Measurements from ENCODE around the gene ARID3A. TPM values are rescaled to one million over a fixed set of nuclear protein-coding genes. Genes with fewer than 3 reads are reported as not detected.
"Not testable (repeated sequence)": the region's sequence is repeated elsewhere in the genome, so short reads cannot be mapped to it uniquely, and the experiment has no call there.

ARID3A gene
- 1 to 10 TPM; 1.0 to 1.7 (median 1.4) TPM for polyA plus RNA-seq

GRCh38 chr19:925526-926322 lies at the start of gene ARID3A:
Gene ARID3A, plus strand, starts transcription at chr19:926035. Its CDS starts 3,494 bp downstream, at chr19:929529.
- Mint-ChIP-seq H3K9me3 (no peaks in the 10 kb centered on the region), H3K36me3 (no peaks in the 10 kb centered on the region), H3K27ac (peak within 1 kb of the TSS; percentile 57 to 85 (median 73)), H3K27me3 (ENCODE audit: low read depth in 3 of 3) (peaks cover 3 to 13% (median 5%) of the 10 kb centered on the region in 3 donors), H3K4me3 (peak within 1 kb of the TSS; percentile 79 to 85 (median 85)), H3K4me1 (peaks cover 15 to 17% of the 10 kb centered on the region in 2 donors)
- peak; percentile 77 to 81 (median 80) for DNase-seq

GRCh38 chr19:876089-876488 lies 49.7 kb upstream of the ARID3A start:
- Mint-ChIP-seq H3K4me1 (peaks cover 0 to 13% of the 10 kb centered on the region in 2 donors), H3K27me3 (ENCODE audit: low read depth in 3 of 3) (peaks cover 2 to 9% (median 6%) of the 10 kb centered on the region in 3 donors), H3K36me3 (peaks cover 0 to 9% (median 0%) of the 10 kb centered on the region in 3 donors), H3K9me3 (no peaks in the 10 kb centered on the region), H3K27ac (no peak overlapping the region), H3K4me3 (no peak overlapping the region)
- DNase-seq = no peak

GRCh38 chr19:876780-877314 lies 49.0 kb upstream of the ARID3A start:
- H3K9me3 Mint-ChIP-seq = no peaks in the 10 kb centered on the region
- DNase-seq = no peak
- H3K36me3 Mint-ChIP-seq = peaks cover 0 to 9% (median 0%) of the 10 kb centered on the region in 3 donors
- H3K4me3 Mint-ChIP-seq = no peak overlapping the region
- H3K27ac Mint-ChIP-seq = no peak overlapping the region
- H3K4me1 Mint-ChIP-seq = peaks cover 0 to 13% of the 10 kb centered on the region in 2 donors
- H3K27me3 Mint-ChIP-seq (ENCODE audit: low read depth in 3 of 3) = peaks cover 0 to 7% (median 5%) of the 10 kb centered on the region in 3 donors

GRCh38 chr19:877992-878660 lies 47.7 kb upstream of the ARID3A start:
- H3K4me1 Mint-ChIP-seq; H3K4me3 Mint-ChIP-seq; H3K27ac Mint-ChIP-seq; H3K9me3 Mint-ChIP-seq; DNase-seq; H3K27me3 Mint-ChIP-seq (ENCODE audit: low read depth in 3 of 3); H3K36me3 Mint-ChIP-seq: not testable (repeated sequence)

GRCh38 chr19:878751-879561 lies 46.9 kb upstream of the ARID3A start:
- H3K36me3 Mint-ChIP-seq; H3K27me3 Mint-ChIP-seq (ENCODE audit: low read depth in 3 of 3); H3K9me3 Mint-ChIP-seq; DNase-seq; H3K4me1 Mint-ChIP-seq; H3K4me3 Mint-ChIP-seq: not testable (repeated sequence)
- peak overlapping the region in 1 of 6 donors; percentile 69 for H3K27ac Mint-ChIP-seq

GRCh38 chr19:879711-880438 lies 46.0 kb upstream of the ARID3A start:
- no peaks in the 10 kb centered on the region for H3K4me1 Mint-ChIP-seq
- no peak overlapping the region for H3K4me3 Mint-ChIP-seq
- no peaks in the 10 kb centered on the region for H3K9me3 Mint-ChIP-seq
- H3K27me3 Mint-ChIP-seq (ENCODE audit: low read depth in 3 of 3) = peaks cover 0 to 3% (median 0%) of the 10 kb centered on the region in 3 donors
- H3K27ac Mint-ChIP-seq = no peak overlapping the region
- H3K36me3 Mint-ChIP-seq = peaks cover 0 to 9% (median 0%) of the 10 kb centered on the region in 3 donors
- DNase-seq = no peak

- H3K9me3 Mint-ChIP-seq = no peaks in the 10 kb centered on the region
- peaks cover 0 to 5% (median 0%) of the 10 kb centered on the region in 3 donors for H3K36me3 Mint-ChIP-seq
- no peak overlapping the region for H3K27ac Mint-ChIP-seq
- H3K4me1 Mint-ChIP-seq = no peaks in the 10 kb centered on the region
- H3K4me3 Mint-ChIP-seq = no peak overlapping the region
- peaks cover 0 to 3% (median 0%) of the 10 kb centered on the region in 3 donors for H3K27me3 Mint-ChIP-seq (ENCODE audit: low read depth in 3 of 3)
- DNase-seq = no peak
Measured at GRCh38 chr19:881385-882071, 44.3 kb upstream of the ARID3A start.

- no peaks in the 10 kb centered on the region for H3K4me1 Mint-ChIP-seq
Measured at GRCh38 chr19:882871-883497, 42.9 kb upstream of the ARID3A start.

GRCh38 chr19:883661-884211 lies 42.1 kb upstream of the ARID3A start:
- H3K36me3 Mint-ChIP-seq = peaks cover 0 to 7% (median 0%) of the 10 kb centered on the region in 3 donors
- no peaks in the 10 kb centered on the region for H3K4me1 Mint-ChIP-seq
- H3K4me3 Mint-ChIP-seq = no peak overlapping the region
- H3K9me3 Mint-ChIP-seq = no peaks in the 10 kb centered on the region
- DNase-seq = no peak
- H3K27me3 Mint-ChIP-seq (ENCODE audit: low read depth in 3 of 3) = peaks cover 0 to 5% (median 2%) of the 10 kb centered on the region in 3 donors
- no peak overlapping the region for H3K27ac Mint-ChIP-seq

More at GRCh38 chr19:882871-883497, 42.9 kb upstream of the ARID3A start:
- H3K9me3 Mint-ChIP-seq = no peaks in the 10 kb centered on the region
- DNase-seq = no peak
- peak overlapping the region in 1 of 5 donors; percentile 18 for H3K4me3 Mint-ChIP-seq
- H3K27me3 Mint-ChIP-seq (ENCODE audit: low read depth in 3 of 3) = peaks cover 0 to 5% (median 2%) of the 10 kb centered on the region in 3 donors
- no peak overlapping the region for H3K27ac Mint-ChIP-seq
- H3K36me3 Mint-ChIP-seq = peaks cover 0 to 7% (median 0%) of the 10 kb centered on the region in 3 donors

- no peak for DNase-seq
Measured at GRCh38 chr19:884420-885211, 41.2 kb upstream of the ARID3A start.

GRCh38 chr19:885536-886224 lies 40.2 kb upstream of the ARID3A start:
- Mint-ChIP-seq H3K4me1 (peaks cover 0 to 9% of the 10 kb centered on the region in 2 donors), H3K27me3 (ENCODE audit: low read depth in 3 of 3) (peaks cover 0 to 3% (median 2%) of the 10 kb centered on the region in 3 donors), H3K27ac (no peak overlapping the region), H3K9me3 (no peaks in the 10 kb centered on the region), H3K36me3 (peaks cover 0 to 6% (median 0%) of the 10 kb centered on the region in 3 donors), H3K4me3 (no peak overlapping the region)
- DNase-seq = no peak

More at GRCh38 chr19:884420-885211, 41.2 kb upstream of the ARID3A start:
- Mint-ChIP-seq H3K27ac (no peak overlapping the region), H3K4me3 (no peak overlapping the region), H3K9me3 (no peaks in the 10 kb centered on the region), H3K27me3 (ENCODE audit: low read depth in 3 of 3) (peaks cover 0 to 3% (median 2%) of the 10 kb centered on the region in 3 donors), H3K36me3 (peaks cover 0 to 6% (median 0%) of the 10 kb centered on the region in 3 donors), H3K4me1 (peaks cover 0 to 4% of the 10 kb centered on the region in 2 donors)

Measured in immature natural killer cell (primary cell).